HS-27A (cell line): Measurements from ENCODE around the gene NLGN4Y.
"Not testable (repeated sequence)": the region's sequence is repeated elsewhere in the genome, so short reads cannot be mapped to it uniquely, and the experiment has no call there.

Experiments used
- DNase-seq: peaks from one replicate; pipeline ENCODE4 v3.0.0-alpha.2; 2012; ENCODE audit warnings: low read depth, missing footprints

Gene NLGN4Y

DNA sequence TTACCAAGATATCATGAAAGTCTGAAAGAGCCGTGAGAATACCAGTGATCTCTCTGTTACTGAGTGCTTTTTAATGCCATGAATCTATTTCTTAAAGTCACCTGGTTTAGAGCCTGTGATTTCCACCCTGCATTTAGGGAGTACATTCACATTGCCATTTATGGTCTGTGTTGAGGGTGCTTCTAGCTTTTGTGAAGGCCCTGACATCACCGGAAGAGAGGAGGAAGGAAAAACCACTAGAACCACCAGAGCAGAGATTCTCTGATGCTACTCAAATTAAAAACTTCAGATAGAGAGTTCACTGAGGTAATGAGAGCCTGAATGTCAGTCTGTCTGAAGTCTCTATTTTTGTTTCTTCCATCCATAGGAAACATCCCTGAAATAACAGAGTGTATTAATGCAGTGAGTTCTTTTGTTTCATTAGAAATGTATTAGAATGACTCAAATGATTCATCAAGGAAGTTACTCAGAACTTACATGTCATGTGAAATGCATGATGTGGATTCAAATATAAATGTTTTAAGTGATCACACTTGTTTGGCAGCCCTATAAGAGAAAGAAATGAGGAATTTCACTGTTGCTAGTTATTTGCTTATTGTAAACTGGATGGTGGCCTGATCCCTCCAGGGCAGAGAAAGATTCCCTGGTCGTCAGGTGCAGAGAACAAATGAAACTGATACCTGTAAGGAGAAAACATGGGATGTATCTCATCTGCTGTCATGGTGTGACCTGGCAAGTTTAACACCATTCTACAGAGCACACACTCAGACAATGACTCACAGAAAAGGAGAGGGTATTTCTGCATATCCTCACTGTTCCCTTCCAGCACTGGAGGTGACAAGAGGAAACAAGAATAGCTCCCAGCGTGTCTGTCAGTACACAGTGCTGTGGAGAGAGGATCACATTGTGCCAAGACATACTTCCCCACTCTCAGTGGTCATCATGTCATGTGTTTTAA is 310.1 kb downstream of the NLGN4Y start:
- DNase-seq: no peak

DNA sequence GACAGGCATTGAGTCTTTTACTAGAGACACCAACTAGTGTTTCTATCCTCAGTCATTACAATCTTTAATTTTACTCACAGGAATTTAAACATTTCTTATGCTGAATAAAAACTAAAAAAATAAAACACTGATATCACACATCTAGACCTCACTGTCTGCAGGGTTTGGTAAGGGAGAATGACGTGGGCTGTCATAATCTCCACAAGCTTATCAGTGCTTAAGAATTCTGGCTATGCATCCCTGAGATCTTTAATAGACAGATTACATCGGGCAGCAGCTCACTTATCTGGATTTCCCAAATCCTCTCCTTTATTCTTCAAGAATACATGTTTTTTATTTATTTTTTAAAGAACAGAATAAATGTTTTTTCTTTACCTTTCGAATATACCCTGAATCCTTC is 313.1 kb downstream of the NLGN4Y start:
- no peak for DNase-seq

DNA sequence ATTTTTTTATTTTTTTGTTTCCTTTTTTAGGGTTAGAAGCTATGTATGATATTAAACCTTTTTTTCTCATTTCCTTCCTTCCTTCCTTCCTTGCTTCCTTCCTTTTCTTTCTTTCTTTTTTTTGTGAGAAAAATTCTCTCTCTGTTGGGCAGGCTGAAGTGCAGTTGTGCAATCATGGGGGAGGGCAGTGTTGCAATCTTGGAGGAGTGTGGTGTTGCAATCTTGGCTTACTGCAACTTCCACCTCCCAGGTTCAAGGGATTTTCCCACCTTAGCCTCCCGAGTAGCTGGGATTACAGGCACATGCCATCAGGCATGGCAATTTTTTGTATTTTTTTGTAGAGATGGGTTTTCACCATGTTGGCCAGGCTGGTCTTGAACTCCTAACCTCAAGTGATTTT is 326.4 kb downstream of the NLGN4Y start:
- no peak for DNase-seq

DNA sequence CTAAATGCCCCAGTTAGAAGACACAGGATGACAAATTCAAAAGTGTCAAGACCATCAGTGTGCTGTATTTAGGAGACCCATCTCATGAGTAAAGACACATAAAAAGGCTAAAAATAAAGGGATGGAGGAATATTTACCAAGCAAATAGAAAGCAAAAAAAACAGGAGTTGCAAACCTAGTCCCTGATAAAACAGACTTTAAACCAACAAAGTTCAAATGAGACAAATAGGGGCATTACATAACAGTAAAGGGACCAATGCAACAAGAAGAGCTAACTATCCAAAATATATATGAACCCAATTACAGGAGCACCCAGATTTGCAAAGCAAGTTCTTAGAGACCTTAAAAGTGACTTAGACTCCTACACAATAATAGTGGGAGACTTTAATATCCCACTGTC is 336.1 kb downstream of the NLGN4Y start:
- DNase-seq: no peak

DNA sequence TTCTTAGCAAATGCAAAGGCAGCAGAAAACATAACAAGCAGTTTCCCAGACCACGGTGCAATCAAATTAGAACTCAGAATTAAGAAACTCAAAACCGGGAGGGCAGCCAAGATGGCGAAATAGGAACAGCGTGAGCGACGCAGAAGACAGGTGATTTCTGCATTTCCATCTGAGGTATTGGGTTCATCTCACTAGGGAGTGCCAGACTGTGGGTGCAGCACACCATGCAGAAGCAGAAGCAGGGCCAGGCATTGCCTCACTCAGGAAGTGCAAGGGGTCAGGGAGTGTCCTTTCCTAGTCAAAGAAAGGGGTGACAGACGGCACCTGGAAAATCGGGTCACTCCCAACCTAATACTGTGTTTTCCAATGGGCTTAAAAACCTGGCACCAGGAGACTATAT is 336.7 kb downstream of the NLGN4Y start:
- not testable (repeated sequence) for DNase-seq

GRCh38 chrY:14871971-14872370 is 347.6 kb downstream of the NLGN4Y start:
- no peak for DNase-seq
